Skeletal muscle cell (primary cell): ENCODE results near the gene ZNF462.

Experiments used
- DNase-seq: peaks from one replicate; pipeline ENCODE4 v3.0.0-alpha.2; 2010; ENCODE audit warnings: low read depth
- H3K4me3 ChIP-seq: 2 replicates; pipeline ENCODE4 v1.5.1; 2011; ENCODE audit warnings: low read depth, mild to moderate bottlenecking, control low read depth, low read length, moderate library complexity

ZNF462 gene

GRCh38 chr9:106954974-106955850, 92.2 kb downstream of the ZNF462 start:
- no peak for DNase-seq
- no peak overlapping the region for H3K4me3 ChIP-seq

GRCh38 chr9:106956971-106957370, 94.0 kb downstream of the ZNF462 start:
- H3K4me3 ChIP-seq = no peak overlapping the region
- peak; percentile 72 for DNase-seq

GRCh38 chr9:106958955-106959657, 96.1 kb downstream of the ZNF462 start:
- H3K4me3 ChIP-seq = no peak overlapping the region
- no peak for DNase-seq

GRCh38 chr9:106960258-106960657, 97.3 kb downstream of the ZNF462 start:
- DNase-seq = no peak
- no peak overlapping the region for H3K4me3 ChIP-seq

- no peak for DNase-seq
- no peak overlapping the region for H3K4me3 ChIP-seq
Measured at GRCh38 chr9:106961623-106962022, 98.7 kb downstream of the ZNF462 start.

- no peak overlapping the region for H3K4me3 ChIP-seq
- no peak for DNase-seq
Measured at GRCh38 chr9:106962122-106962521, 99.2 kb downstream of the ZNF462 start.

GRCh38 chr9:106962615-106963363, 99.8 kb downstream of the ZNF462 start:
- DNase-seq = no peak
- no peak overlapping the region for H3K4me3 ChIP-seq

- no peak for DNase-seq
- H3K4me3 ChIP-seq = no peak overlapping the region
Measured at GRCh38 chr9:106963684-106964083, 100.7 kb downstream of the ZNF462 start.

- H3K4me3 ChIP-seq = no peak overlapping the region
- no peak for DNase-seq
Measured at GRCh38 chr9:106964329-106964728, 101.4 kb downstream of the ZNF462 start.

GRCh38 chr9:106964822-106965525, 102.0 kb downstream of the ZNF462 start:
- DNase-seq = no peak
- H3K4me3 ChIP-seq = no peak overlapping the region

GRCh38 chr9:106966481-106966880, 103.5 kb downstream of the ZNF462 start:
- DNase-seq = no peak

GRCh38 chr9:106969696-106970095, 106.7 kb downstream of the ZNF462 start:
- H3K4me3 ChIP-seq = no peak overlapping the region
- DNase-seq = no peak

More at GRCh38 chr9:106966481-106966880, 103.5 kb downstream of the ZNF462 start:
- no peak overlapping the region for H3K4me3 ChIP-seq

GRCh38 chr9:106970219-106970975, 107.4 kb downstream of the ZNF462 start:
- no peak for DNase-seq
- no peak overlapping the region for H3K4me3 ChIP-seq

GRCh38 chr9:106970976-106971457, 108.1 kb downstream of the ZNF462 start:
- H3K4me3 ChIP-seq = no peak overlapping the region
- DNase-seq = no peak

- DNase-seq = no peak
- H3K4me3 ChIP-seq = no peak overlapping the region
Measured at GRCh38 chr9:106972082-106972481, 109.1 kb downstream of the ZNF462 start.

GRCh38 chr9:106974341-106974740, 111.4 kb downstream of the ZNF462 start:
- no peak for DNase-seq
- H3K4me3 ChIP-seq = no peak overlapping the region

GRCh38 chr9:106976772-106977171, 113.8 kb downstream of the ZNF462 start:
- no peak overlapping the region for H3K4me3 ChIP-seq
- no peak for DNase-seq

- DNase-seq = peak; percentile 21
Measured at GRCh38 chr9:106980551-106981101, 117.7 kb downstream of the ZNF462 start.

More at GRCh38 chr9:106980551-106981101, 117.7 kb downstream of the ZNF462 start:
- no peak overlapping the region for H3K4me3 ChIP-seq
